ENCODE measurements around the gene RND1. TPM values are rescaled to one million over a fixed set of nuclear protein-coding genes. Genes with fewer than 3 reads are reported as not detected.

RND1 gene
- total and polyA plus RNA-seq, 2 of the 13 experiments (the other 11 are each of a cell fraction or from before 2014, with no cell fraction given): 1.8 to 1.9 TPM

GRCh38 chr12:48851883-48852733, 13.6 kb downstream of the RND1 start, which contains the start of gene DDX23 (continued):
- no peak for TF ChIP-seq BCLAF1 (IDR thresholded peaks at IDR 0.05)
- TF ChIP-seq, protein P1, sequence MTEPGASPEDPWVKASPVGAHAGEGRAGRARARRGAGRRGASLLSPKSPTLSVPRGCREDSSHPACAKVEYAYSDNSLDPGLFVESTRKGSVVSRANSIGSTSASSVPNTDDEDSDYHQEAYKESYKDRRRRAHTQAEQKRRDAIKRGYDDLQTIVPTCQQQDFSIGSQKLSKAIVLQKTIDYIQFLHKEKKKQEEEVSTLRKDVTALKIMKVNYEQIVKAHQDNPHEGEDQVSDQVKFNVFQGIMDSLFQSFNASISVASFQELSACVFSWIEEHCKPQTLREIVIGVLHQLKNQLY (CRISPR knock-in tag; IDR thresholded peaks at IDR 0.05): no peak
- TF ChIP-seq EEA1 (CRISPR knock-in tag; IDR thresholded peaks at IDR 0.05; ENCODE audit: borderline replicate concordance): peak; percentile 70; the same call in 1 of the 2 replicates
- TF ChIP-seq MYC (CRISPR knock-in tag; IDR thresholded peaks at IDR 0.05; ENCODE audit: borderline replicate concordance): peak; percentile 83
- no peak; the same call in 1 of the 2 replicates for TF ChIP-seq DMAP1 (CRISPR knock-in tag; IDR thresholded peaks at IDR 0.05)
- TF ChIP-seq, protein P2, sequence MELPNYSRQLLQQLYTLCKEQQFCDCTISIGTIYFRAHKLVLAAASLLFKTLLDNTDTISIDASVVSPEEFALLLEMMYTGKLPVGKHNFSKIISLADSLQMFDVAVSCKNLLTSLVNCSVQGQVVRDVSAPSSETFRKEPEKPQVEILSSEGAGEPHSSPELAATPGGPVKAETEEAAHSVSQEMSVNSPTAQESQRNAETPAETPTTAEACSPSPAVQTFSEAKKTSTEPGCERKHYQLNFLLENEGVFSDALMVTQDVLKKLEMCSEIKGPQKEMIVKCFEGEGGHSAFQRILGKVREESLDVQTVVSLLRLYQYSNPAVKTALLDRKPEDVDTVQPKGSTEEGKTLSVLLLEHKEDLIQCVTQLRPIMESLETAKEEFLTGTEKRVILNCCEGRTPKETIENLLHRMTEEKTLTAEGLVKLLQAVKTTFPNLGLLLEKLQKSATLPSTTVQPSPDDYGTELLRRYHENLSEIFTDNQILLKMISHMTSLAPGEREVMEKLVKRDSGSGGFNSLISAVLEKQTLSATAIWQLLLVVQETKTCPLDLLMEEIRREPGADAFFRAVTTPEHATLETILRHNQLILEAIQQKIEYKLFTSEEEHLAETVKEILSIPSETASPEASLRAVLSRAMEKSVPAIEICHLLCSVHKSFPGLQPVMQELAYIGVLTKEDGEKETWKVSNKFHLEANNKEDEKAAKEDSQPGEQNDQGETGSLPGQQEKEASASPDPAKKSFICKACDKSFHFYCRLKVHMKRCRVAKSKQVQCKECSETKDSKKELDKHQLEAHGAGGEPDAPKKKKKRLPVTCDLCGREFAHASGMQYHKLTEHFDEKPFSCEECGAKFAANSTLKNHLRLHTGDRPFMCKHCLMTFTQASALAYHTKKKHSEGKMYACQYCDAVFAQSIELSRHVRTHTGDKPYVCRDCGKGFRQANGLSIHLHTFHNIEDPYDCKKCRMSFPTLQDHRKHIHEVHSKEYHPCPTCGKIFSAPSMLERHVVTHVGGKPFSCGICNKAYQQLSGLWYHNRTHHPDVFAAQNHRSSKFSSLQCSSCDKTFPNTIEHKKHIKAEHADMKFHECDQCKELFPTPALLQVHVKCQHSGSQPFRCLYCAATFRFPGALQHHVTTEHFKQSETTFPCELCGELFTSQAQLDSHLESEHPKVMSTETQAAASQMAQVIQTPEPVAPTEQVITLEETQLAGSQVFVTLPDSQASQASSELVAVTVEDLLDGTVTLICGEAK (IDR thresholded peaks at IDR 0.05): no peak
- TF ChIP-seq, protein P2 (CRISPR knock-in tag; IDR thresholded peaks at IDR 0.05): peak; percentile 60
- TF ChIP-seq ZNF121 (CRISPR knock-in tag; IDR thresholded peaks at IDR 0.05): no peak
- peak; percentile 27; the same call in 1 of the 2 replicates for TF ChIP-seq MIER3 (CRISPR knock-in tag; IDR thresholded peaks at IDR 0.05; ENCODE audit: borderline replicate concordance)
- no peak for TF ChIP-seq ZBTB3 (CRISPR knock-in tag; IDR thresholded peaks at IDR 0.05; ENCODE audit: borderline replicate concordance, low read depth)
- TF ChIP-seq PRDM10 (CRISPR knock-in tag; IDR thresholded peaks at IDR 0.05; ENCODE audit: low read depth): peak; percentile 69; the same call in 1 of the 2 replicates
- TF ChIP-seq TEAD2 (CRISPR knock-in tag; IDR thresholded peaks at IDR 0.05): no peak

Data from HepG2 (cell line).